GM19193 (cell line): ENCODE data around the gene LARP4.

Experiments used
- POLR2A ChIP-seq: IDR thresholded peaks from 4 replicates; pipeline ENCODE4 v1.6.1; 2011; ENCODE audit not compliant: insufficient read depth, insufficient read length; ENCODE audit errors: extremely low read depth

Gene LARP4

DNA sequence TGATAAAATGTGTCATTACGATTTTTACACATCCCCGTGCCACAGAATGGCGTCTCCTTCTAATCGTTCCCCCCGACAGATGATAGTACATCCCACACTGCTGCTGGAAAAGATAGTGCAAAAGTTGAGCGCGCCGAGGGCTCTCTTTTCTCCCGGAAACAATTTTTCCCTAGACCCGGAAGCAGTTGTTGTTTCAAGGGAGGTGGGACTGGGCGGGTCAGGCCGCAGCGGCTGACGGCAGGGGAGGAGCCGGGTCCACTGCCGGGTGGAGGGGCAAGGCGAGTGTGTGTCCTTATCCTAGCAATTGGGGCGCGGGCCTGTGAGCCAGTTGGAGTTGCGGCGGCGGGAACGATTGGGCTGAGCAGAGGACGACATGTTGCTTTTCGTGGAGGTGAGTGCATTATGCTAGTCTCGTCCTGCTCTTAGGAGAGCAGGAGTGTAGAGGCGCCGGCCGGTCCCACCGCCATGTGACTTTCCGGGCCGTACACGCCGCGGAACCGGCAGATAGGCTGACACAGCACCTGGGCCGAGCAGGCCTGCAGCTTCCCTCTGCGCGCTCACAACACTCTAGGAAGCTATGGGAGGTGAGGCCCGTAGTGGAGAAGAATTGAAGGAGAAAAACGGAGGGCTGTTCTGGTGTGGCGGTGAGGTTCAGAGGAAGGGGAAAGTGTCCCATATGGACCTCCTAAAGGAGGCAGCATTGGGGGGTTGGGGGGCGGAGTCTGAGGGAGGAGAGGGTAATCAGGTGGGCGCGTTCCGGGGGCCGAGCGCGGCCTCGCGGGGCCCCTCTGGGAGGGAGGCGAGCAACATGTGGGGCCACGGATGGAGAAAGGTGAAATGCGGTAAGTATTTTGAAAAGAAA is at the start of gene LARP4:
Gene LARP4 (plus strand): TSS at position 248 of the 862 bp plus-strand sequence. CDS start 126 bp downstream, at position 374.
- peak; percentile 90 for TF ChIP-seq POLR2A

DNA sequence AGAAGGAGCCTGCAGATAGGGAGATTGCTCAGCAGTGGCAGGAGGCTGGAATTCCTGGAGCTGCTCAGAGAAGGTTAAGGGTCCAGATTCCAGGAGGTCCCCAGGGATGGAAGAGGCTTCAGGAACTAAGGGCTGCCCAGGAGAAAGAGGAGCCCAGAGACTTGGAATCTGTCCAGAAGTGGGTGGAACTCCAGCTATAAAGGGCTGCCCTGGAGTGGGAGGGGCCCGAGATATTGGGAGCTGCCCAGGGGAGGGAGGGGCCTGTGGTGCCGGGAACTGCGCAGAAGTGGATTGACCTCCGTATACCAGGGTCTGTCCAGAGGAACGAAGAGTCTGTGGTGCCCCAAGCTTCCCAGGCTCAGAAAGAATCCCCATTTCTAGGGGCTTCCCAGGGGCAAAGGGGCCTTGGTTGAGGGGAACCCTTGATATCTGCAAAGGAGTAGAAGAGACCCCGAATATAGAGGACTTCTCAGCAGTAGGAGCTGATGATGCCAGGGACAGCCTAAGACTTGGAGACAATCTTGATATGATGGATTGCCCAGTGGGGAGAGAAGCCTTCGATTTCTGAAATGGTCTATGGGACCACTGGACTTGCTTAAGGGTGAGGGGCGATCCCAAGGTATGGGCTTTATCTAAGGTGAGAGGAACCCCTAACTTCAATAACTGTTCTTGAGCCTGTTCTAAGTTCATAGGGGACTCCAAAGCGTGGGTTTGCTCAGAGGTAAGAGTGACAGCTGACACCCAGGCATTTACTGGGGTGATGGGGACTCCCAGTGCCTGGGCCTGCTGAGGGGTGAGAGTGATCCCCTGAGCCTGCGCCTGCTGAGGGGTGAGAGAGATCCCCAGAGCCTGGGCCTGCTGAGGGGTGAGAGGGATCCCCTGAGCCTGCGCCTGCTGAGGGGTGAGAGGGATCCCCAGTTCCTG is 49.3 kb upstream of the LARP4 start:
- TF ChIP-seq POLR2A = no peak

DNA sequence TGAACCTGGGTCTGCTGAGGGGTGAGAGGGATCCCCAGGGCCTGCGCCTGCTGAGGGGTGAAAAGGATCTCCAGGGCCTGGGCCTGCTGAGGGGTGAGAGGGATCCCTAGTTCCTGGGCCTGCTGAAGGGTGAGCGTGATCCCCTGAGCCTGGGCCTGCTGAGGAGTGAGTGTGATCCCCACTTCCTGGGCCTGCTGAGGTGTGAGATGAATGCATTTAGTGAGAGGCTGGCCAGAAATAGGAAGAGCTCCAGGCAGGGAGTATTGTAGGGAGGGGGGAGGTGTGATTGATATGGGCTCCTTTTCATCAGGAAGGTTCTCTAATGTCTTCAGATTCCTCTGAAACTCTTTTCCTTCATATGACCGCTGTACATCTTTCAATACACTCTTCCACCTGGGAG is 47.3 kb upstream of the LARP4 start:
- no peak for TF ChIP-seq POLR2A

DNA sequence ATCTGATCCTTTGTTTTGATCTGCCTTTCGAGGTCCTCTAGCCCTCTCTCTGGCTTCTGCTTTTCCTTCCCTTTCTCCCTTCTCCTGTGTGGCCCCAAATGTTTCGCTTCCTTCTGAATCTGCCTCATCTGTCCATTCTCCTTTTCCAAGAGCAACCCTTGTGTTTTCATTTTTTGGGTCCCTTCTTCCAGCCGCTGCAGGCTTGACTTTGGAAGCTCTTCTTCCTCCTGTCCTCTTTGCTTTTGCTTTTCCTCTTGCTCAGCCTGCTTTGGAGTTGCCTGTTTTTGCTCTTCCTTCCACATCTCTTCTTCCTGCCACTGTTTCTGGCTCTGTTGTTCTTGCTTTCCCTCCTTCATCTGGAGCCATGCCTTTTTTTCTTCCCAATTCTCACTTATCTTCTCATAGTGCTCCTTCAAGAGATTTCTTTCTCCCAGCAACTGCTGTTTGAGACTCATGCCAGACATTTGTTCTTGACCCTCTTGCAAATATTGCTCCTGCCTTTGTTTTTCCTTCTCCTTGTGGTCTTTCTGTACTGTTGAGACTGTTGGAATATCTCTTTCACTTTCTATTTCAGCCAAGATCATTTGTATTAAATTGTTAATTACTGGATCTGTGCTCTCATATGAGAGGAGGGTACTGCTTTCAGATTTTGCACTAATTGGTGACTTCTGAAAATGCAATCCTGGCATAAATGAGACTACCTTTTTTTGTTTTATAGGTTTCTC is 46.7 kb upstream of the LARP4 start:
- no peak for TF ChIP-seq POLR2A

DNA sequence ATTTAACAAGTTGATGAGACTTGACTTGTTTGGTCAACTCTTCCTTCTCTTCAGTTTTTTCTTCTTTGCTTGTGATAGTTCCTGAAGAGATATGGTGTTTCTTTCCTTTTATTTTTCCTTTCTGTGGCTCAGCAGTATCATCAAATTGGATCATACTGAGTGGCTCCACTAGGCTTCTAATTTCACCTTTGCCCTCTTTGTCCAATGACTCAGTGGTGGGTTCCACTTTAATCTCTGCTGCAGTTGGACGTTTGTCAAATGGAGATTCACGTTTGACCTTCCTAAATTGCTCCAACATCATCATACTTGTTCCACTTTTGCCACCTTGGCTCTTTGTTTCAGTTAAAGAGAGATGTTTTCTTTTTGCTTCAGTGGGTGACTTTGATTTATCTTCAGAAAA is 45.8 kb upstream of the LARP4 start:
- TF ChIP-seq POLR2A = no peak

DNA sequence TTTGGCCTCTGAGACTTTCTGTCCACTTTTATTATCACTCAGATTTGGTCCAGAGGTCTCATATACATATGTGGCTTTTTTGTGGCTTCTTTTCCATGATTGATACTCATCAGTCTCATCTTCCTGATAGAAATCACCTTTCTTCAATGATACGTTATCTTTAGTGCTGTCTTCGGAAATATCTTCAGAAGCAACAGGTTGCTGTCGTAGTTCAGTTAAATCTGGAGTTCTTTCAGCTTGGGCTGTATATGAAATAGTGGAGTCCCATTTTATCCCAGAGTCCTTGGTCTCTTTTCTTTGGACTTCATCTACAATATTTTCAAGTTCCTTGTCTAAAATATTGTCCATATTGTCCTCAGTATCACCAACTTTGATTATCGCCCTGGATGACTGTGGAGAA is 45.3 kb upstream of the LARP4 start:
- TF ChIP-seq POLR2A = no peak

DNA sequence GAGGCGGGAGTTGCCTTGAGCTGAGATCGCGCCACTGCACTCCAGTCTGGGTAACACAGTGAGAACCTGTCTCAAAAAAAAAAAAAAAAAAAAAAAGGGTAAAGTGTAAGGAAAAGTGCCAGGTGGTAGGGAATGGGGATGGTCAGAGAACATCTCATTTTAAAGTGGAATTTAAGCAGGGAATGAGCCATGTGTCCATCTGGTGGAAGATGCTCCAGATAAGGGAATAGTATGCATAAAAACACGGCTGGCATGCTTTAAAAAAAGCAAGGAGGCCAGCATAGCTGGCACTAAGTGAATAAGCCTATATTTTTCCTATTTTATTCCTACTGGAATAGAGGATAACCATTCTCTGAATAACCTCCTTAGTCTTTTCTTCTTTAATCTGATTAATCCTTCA is 38.0 kb upstream of the LARP4 start:
- no peak for TF ChIP-seq POLR2A

DNA sequence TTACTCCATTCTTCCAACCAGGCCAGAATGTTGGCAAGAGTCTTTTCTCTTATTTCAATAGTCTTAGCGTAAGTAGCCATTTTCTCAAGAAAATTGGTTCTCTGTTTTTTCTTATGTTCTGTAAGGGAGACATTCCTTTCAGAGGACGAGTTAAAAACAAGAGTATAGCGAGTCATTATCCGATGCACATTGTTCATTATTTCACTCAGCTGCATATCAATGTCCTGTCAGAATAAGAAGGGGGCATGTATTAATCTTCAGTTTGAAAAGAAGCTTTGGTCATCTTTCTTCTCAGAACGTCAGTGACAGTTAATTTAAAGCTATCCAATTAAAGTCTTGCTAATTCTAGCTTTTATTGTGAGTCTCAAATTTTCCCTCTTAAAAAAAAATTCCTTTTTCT is 37.5 kb upstream of the LARP4 start:
- TF ChIP-seq POLR2A = no peak

DNA sequence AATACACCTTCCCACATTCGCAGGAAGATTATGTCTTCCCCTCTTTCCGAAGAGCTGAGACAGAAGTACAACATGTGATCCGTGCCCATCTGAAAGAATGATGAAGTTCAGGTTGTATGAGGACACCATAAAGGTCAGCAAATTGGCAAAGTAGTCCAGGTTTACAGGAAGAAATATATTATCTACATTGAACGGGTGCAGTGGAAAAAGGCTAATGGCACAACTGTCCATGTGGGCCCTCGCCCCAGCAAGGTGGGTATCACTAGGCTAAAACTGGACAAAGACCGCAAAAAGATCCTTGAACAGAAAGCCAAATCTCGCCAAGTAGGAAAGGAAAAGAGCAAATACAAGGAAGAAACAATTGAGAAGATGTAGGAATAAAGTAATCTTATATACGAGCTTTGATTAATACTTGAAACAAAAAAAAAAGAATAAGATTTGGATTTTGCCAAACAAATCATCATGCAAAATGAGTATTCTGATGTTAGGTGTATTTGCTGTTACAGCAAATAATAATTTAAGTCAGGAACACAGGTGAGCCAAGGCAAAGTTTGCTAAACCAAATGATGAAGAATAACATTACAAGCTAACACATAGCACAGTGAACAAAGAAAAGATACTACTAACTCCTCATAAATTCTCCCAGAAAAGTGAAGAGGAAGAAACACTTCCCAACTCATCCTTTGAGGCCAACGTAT is 34.8 kb upstream of the LARP4 start:
- TF ChIP-seq POLR2A = no peak

DNA sequence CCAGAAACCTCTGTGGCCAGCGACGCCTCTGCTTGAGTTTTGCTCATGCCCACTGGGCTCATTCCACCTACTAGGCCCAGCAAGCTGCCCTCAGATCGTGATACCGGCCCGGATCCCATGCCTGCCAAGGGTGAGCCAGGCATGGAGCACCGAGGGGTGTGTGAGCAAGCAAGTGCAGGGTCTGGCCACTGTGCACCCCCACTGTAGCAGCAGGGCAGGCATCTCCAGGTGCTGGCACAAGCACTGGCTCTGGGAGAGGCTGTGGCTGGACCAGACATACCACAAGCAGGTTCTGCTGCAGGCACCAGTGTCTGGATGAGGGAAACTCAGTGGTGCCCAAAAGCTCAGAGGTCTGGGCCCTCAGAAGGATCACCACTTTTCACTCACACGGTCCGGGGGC is 24.9 kb upstream of the LARP4 start:
- TF ChIP-seq POLR2A = no peak

DNA sequence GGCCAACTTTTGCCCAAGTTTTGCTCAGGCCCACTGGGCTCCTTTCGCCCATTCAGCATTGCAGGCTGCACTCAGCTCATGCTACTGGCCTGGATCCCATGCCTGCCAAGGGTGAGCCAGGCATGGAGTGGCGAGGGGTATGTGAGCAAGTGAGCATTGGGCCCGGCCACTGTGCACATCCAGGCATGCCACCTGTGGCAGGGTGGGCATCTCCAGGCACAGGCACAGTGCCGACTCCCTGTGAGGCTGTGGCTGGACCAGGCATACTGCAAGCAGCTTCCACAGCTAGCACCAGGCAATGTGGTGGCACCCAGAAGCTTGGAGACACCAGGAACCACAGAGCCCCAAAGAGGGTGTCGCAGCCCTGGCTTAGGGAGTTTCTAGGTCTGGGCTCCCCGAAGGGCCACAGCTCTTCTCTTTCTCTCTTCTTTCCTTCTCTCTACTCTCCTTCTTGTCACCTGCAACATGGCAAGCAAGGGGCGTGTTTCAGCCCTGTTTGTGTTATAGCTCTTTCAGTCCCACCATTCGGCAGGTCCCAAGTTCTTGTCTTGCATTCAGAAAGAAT is 19.8 kb upstream of the LARP4 start:
- no peak for TF ChIP-seq POLR2A

DNA sequence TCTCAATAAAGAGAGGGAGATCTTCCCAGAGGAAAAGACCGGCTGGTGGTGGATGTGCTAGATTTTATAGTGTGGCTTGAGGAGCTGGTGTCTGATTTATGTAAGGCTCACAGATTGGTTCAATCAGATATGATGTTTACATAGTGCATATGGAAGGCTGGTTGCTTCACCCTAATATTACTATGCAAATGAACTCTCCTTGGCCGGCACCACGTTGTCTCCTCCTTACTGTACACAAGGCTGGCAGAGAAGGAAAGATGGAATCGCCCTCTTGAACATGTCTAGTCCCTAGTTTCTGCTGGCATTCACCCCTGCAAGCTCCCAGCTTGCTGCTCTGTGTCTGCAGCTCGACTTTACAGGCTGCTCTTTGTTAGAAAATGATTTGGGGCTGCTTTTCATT is 13.2 kb upstream of the LARP4 start:
- no peak for TF ChIP-seq POLR2A

DNA sequence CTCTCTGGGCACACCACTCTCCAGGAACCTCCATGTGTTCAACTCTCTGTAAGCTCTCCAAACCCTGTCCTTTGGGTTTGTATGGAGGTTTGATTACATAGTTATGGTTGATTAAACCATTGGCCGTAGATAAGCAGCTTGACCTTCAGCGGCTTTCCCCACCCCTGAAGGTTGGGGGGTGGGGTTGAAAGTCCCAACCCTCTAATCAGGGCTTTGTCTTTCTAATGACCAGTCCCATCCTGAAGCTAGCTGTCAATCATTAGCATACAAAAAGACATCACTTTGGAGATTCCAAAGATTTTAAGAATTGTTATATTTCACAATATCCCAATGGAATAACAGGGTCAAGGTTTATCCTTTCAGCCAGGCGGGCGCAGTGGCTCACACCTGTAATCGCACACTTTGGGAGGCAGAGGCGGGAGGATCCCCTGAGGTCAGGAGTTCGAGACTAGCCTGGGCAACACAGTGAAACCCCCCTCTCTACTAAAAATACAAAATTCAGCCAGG is 12.7 kb upstream of the LARP4 start:
- TF ChIP-seq POLR2A = no peak

DNA sequence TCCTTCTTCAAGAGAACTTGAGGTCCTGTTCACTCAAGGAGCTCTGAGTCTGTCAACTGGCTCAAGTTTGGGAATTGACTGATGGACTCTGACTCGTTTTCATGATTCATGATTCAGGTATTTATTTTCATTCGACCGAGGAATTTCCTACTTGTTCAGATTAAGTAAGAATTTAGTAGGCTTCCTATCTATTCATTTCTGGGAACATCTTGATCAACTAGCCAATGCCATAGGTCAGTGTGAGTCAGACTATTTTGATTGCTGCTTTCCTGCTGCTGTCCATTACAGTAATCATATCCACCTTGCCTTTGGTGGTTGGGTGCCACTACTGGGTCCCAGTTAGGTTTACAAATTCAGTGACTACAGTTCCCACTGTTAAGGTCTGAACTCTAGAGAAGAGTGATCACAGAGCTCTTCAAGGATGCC is 10.4 kb upstream of the LARP4 start:
- TF ChIP-seq POLR2A = no peak

DNA sequence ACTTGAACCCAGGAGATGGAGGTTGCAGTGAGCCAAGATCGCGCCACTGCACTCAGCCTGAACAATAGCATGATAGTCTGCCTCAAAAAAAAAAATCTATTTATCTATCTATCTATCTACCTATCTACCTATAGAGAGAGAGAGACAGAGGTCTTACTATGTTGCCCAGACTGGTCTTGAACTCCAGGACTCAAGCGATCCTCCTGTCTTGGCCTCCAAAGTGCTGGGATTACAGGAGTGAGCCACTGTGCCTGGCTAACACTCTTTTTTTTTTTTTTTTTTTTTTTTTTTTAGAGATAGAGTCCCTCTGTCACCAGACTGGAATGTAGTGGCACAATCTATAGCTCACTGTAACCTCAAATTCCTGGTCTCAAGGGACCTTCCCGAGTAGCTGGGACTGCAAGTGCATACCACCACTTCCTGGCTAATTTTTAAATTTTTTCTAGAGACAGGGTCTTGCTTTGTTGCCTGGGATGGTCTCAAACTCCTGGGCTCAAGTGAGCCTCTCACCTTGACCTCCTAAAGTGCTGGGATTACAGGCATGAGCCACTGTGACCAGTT is 6.1 kb upstream of the LARP4 start:
- no peak for TF ChIP-seq POLR2A
